Ascending aorta (tissue), 2 donors: Measurements from ENCODE around the gene ZDHHC5. TPM values are rescaled to one million over a fixed set of nuclear protein-coding genes. Genes with fewer than 3 reads are reported as not detected.

Experiments used
- DNase-seq, 2 donors: peaks; one replicate each; pipeline ENCODE4 v3.0.0-alpha.2; 2019; ENCODE audit warnings: low spot score in 2 of 2
- H3K27ac ChIP-seq, 2 donors: fragments of 200-600 bp; sonication (generic); one replicate each; pipeline ENCODE4 v1.5.1; 2016 to 2017; ENCODE audit warnings: mild to moderate bottlenecking in 1 of 2
- H3K27me3 ChIP-seq: fragments of 200-600 bp; sonication (generic); one replicate; pipeline ENCODE4 v1.5.1; 2017
- H3K36me3 ChIP-seq, 2 donors: fragments of 200-600 bp; sonication (generic); one replicate each; pipeline ENCODE4 v1.5.1; 2016
- H3K4me1 ChIP-seq, 2 donors: fragments of 200-600 bp; sonication (generic); one replicate each; pipeline ENCODE4 v1.5.1; 2016 to 2017; ENCODE audit warnings: mild to moderate bottlenecking in 1 of 2
- H3K4me3 ChIP-seq, 2 donors: fragments of 200-600 bp; sonication (generic); one replicate each; pipeline ENCODE4 v1.5.1; 2016 to 2017; ENCODE audit warnings: mild to moderate bottlenecking in 1 of 2
- H3K9me3 ChIP-seq, 2 donors: fragments of 200-600 bp; sonication (generic); one replicate each; pipeline ENCODE4 v1.5.1; 2016
- intact Hi-C: fragments of 100-400 bp; cut with DNase I; formaldehyde crosslinking; loops from one replicate; pipeline ENCODE4 v1.15.1; 2023
- total RNA-seq: library from RNA; depleted of rRNA; stranded (reverse); fragments of >200 nt; gene quantifications from one replicate; pipeline ENCODE4 v1.1.0, GENCODE V29; 2016
- TF ChIP-seq, protein P1 (sequence below), 3 experiments: fragments of 200-600 bp in 2 of 3; fragments of 450-650 bp in 1 of 3; sonication (generic) in 2 of 3; IDR thresholded peaks; one replicate each; pipeline ENCODE4 v1.5.1; 2016 to 2019; ENCODE audit warnings: antibody characterized with exemption in 3 of 3, mild to moderate bottlenecking in 1 of 3, moderate library complexity in 1 of 3

The ZDHHC5 gene
- total RNA-seq, 1 donor from 2014 or later: 26.2 TPM

DNA sequence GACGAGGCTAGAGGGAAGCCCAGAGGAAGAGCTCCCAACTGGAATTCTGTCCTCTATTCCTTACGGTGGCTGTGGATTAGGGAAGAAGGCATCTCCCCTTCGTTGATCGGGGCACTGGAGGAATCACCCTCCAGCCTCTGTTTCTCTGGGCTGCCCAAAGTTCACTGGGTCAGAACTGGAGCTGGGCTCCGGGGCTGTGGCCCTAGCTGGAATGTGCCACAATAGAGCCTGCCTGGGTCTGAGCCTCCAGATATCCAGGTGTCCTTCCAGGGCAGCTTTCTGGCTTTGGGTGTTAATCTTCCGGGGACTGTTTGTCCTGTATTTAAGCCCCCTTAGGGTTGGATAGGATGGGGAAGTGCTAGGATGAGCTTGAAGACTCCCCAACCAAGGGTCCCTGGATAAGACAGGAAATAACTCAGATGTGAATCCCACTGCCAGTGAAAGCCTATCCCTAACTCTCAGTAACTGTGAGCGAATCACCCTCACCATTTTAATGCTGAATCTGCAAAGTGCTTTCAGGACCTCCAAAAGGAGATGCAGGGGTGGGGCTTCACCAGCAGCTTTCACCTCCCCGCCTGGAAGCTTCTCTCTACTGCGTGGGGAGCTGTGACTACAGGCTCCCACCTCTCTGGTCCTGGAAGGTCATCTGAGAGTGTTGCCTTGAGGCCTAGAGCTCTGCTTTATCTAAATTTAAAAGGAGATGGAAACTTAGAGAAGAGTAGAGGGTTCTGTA, 27.7 kb upstream of the ZDHHC5 start:
- no peak for DNase-seq
- TF ChIP-seq, protein P1, sequence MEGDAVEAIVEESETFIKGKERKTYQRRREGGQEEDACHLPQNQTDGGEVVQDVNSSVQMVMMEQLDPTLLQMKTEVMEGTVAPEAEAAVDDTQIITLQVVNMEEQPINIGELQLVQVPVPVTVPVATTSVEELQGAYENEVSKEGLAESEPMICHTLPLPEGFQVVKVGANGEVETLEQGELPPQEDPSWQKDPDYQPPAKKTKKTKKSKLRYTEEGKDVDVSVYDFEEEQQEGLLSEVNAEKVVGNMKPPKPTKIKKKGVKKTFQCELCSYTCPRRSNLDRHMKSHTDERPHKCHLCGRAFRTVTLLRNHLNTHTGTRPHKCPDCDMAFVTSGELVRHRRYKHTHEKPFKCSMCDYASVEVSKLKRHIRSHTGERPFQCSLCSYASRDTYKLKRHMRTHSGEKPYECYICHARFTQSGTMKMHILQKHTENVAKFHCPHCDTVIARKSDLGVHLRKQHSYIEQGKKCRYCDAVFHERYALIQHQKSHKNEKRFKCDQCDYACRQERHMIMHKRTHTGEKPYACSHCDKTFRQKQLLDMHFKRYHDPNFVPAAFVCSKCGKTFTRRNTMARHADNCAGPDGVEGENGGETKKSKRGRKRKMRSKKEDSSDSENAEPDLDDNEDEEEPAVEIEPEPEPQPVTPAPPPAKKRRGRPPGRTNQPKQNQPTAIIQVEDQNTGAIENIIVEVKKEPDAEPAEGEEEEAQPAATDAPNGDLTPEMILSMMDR (IDR thresholded peaks at IDR 0.05): no peak
- peaks cover 3 to 36% of the 10 kb centered on the region in 2 donors for H3K4me1 ChIP-seq
- H3K9me3 ChIP-seq: no peaks in the 10 kb centered on the region
- no peaks in the 10 kb centered on the region for H3K36me3 ChIP-seq
- H3K4me3 ChIP-seq: peak overlapping the region in 1 of 2 donors; percentile 86
- H3K27ac ChIP-seq: no peak overlapping the region
- intact Hi-C loops: no loop called here
- no peaks in the 10 kb centered on the region for H3K27me3 ChIP-seq

DNA sequence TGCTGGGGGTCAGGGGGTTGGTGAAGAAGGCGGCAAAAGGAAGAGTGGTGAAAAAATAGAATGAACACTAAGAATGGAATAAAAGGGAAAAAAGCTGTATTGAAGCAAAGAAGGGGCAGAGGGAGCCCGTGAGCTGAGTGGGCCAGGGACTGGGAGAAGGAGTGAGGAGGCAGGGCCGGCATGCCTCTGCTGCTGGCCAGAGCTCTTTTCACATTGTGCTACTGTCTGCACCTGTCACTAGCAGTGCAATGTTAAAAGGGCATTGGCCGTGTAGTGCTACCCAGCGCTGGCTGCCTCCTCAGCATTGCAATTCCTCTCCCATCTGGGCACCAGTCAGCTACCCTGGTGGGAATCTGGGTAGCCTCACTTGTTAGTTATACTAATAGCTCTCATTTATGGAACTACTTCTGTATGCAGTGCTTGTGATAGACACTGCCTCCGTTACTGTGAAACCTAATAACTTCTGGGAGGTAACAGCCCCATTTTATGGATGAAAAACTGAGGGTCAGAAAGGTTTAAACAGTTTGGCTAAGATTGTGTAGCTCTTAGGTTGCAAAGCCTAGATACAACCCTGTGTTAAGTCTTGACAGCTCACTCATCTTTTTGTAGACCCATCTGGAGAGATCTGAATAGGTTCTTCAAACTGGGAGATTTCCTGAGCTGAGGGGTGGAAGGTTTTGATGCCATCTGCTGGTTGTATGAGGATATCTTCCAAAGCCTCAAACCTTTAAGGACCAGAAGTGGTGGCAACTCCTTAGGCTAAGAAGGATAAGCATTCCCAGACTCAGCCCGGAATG, 26.7 kb upstream of the ZDHHC5 start:
- no peaks in the 10 kb centered on the region for H3K27me3 ChIP-seq
- no peaks in the 10 kb centered on the region for H3K9me3 ChIP-seq
- TF ChIP-seq, protein P1 (IDR thresholded peaks at IDR 0.05): peak in 2 of 3 experiments; percentile 28 to 47
- peaks cover 3 to 44% of the 10 kb centered on the region in 2 donors for H3K4me1 ChIP-seq
- DNase-seq: no peak
- no peak overlapping the region for H3K4me3 ChIP-seq
- H3K36me3 ChIP-seq: no peaks in the 10 kb centered on the region
- intact Hi-C loops: loop anchor here (1.0 kb wide), 1 partner anchor 73 kb away; no protein-coding TSS in a partner anchor
- H3K27ac ChIP-seq: no peak overlapping the region

DNA sequence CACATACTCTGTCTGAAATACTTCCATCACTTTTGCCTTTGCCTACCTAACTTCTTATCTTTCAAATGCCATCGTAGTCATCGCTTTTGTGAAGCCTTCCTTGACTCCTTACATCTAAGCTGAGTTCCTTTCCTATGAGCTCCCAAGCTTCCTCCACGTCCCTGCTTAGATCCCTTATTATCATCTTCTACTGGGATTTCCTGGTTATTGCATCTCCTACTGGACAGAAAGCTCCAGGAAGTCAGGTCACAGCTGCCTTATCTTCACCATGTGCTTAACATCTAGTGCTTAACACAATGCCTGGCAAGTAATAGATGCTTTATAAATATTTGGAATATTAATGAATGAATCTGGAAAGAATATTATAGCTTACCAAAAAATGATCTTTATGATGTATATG, 24.1 kb upstream of the ZDHHC5 start:
- Histone ChIP-seq H3K4me3 (no peak overlapping the region), H3K4me1 (peaks cover 6 to 57% of the 10 kb centered on the region in 2 donors), H3K27ac (no peak overlapping the region), H3K36me3 (no peaks in the 10 kb centered on the region), H3K9me3 (no peaks in the 10 kb centered on the region), H3K27me3 (peaks cover 5% of the 10 kb centered on the region)
- intact Hi-C loops: no loop called here
- no peak for DNase-seq
- TF ChIP-seq, protein P1 (IDR thresholded peaks at IDR 0.05): no peak

DNA sequence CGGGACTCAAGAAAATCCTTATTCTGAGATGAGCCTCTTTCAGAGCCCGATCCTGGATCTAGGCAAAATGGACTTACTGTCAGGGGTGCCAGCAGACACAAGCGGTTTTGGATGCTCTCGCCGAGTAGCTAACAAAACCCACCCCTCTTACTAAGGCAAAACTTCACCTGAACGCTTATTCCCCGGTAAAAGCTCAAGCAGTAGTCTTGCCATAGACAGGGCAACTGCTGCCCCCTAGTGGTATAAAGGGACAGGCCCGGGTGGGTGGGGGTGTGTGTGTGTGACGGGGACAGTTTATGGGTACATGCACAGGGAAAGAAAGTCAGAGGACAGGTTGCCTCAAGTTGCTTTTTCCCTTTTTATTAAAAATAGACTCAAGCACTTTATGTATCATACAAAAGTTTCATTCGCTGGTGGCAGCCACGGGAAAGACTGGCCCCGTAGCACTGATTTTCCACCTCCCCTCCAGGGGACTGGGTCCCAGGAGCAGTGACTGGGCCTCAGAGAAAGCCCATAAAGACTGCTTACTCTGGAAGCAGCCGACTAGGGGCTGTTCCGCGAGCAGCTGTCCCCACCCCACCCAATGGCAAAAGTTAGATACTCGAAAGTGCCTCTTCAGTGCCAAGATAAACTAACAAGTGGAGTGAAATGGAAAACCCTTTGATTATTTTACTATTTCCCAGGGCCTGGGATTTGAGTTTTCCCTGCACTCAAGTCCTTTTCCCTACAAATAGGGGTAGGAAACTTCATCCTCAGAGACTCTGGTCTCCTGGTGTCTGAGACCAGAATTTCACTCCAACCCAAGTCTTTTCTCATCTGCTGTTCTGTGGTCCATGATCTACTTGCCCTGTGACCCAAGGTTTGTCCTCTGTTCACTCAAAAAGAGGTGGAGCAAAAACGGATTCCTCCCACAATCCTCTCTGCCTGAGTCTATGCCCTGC, 22.9 kb upstream of the ZDHHC5 start:
- intact Hi-C loops: loop anchor here (1.0 to 5.0 kb wide), 2 partner anchors 77 to 308 kb away; partner anchors contain the start of genes P2RX3 and SSRP1
- Histone ChIP-seq H3K4me1 (peaks cover 3 to 55% of the 10 kb centered on the region in 2 donors), H3K9me3 (no peaks in the 10 kb centered on the region), H3K27me3 (peaks cover 6% of the 10 kb centered on the region), H3K4me3 (peak overlapping the region in 1 of 2 donors; percentile 33), H3K36me3 (no peaks in the 10 kb centered on the region), H3K27ac (peak overlapping the region; percentile 43 to 72)
- TF ChIP-seq, protein P1 (IDR thresholded peaks at IDR 0.05): peak; percentile 77 to 93 (median 87)
- peak; percentile 46 to 92 for DNase-seq

DNA sequence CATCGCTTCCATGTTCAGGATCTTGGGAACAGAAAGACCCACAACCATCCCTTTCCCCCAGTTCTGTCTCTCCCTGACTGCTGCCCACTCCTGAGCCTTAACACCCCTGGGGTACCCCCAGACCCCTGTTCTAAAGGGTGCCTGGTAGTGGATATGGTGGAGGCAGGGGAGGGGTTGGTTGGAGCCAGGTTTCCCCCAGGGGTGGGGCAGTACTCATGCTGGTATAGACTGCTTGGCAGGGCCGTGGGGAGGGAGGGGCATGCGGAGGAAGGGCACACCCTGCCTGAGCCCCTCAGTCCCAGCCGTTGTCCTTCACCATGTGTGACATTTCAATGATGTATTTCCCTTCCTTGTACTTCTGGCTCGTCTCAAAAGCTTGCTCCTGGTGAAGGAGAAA, 22.2 kb upstream of the ZDHHC5 start:
- intact Hi-C loops: loop anchor here (1.0 to 5.0 kb wide), 2 partner anchors 77 to 308 kb away; partner anchors contain the start of genes P2RX3 and SSRP1
- DNase-seq: no peak
- TF ChIP-seq, protein P1 (IDR thresholded peaks at IDR 0.05): no peak
- Histone ChIP-seq H3K4me1 (peaks cover 3 to 49% of the 10 kb centered on the region in 2 donors), H3K36me3 (no peaks in the 10 kb centered on the region), H3K27me3 (peaks cover 6% of the 10 kb centered on the region), H3K4me3 (no peak overlapping the region), H3K27ac (peak overlapping the region; percentile 43 to 72), H3K9me3 (no peaks in the 10 kb centered on the region)
